GM12878 (cell line): ENCODE results near the gene AGAP1.

Experiments used
- ASH2L ChIP-seq: fragments of 300-600, 200-600 bp; sonication (generic); IDR thresholded peaks from 2 replicates; pipeline ENCODE4 v1.6.1; 2017; ENCODE audit warnings: low read depth, mild to moderate bottlenecking, borderline replicate concordance
- BRCA1 ChIP-seq: IDR thresholded peaks from 2 replicates; pipeline ENCODE4 v1.6.1; 2011; ENCODE audit warnings: low read depth, low read length, improper control_type of control experiment
- ETV6 ChIP-seq, 2 experiments: fragments of 450-650 bp in 1 of 2; IDR thresholded peaks in 1 of 2; conservative IDR thresholded peaks in 1 of 2; 2 replicates each; pipeline ENCODE4 v1.6.1; 2014; ENCODE audit warnings: antibody characterized with exemption in 1 of 2, borderline replicate concordance in 1 of 2, low read depth in 1 of 2, mild to moderate bottlenecking in 1 of 2, moderate library complexity in 1 of 2
- SIN3A ChIP-seq: IDR thresholded peaks from 2 replicates; pipeline ENCODE4 v1.6.1; 2012; ENCODE audit warnings: low read depth, low read length, improper control_type of control experiment

DNA sequence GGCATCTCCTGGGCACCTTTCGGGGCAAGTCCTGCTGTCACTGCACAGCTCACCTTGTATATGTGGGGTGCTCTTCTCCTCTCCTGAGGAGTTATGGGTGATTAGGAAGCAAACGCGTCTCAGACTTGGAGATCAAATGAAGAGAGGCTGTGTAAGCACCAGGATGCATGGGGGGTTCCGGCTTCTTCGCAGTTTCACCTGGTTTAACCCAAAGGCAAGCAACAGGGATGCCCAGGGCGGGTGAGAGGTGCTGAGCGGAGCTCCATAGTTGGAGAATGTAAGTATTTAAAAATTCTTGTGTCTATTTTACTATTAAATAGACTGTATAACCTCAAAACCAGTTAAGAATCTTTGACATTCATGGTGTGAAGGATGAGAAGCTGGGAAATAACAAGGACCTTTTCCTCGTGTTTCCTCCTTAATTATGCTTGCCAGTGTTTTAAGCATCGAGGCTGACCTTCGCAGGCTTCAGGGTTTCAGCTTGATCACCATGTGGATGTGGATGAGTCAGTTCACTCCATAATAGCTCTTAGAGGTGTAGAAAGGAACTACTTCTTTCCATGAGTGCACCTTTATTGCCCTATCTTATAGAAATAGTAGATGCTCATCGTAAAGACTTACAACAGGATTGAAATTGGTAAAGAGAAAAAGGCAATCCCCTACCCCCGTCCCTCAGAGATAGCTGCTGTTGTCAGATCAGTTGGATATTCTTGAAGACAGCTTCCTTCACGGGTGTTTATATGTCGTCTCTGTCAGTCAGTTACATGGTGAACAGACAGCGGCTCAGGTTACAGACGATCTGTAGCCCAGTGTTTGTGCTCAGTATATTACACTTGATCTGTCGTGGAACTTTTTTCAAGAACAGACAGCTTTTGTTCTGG is 201.1 kb downstream of the AGAP1 start:
- TF ChIP-seq BRCA1 = no peak
- TF ChIP-seq ETV6 (conservative IDR thresholded peaks at IDR 0.05 in 1 of 2, IDR thresholded peaks at IDR 0.05 in 1 of 2; ENCODE audit: borderline replicate concordance in 1 of 2, low read depth in 1 of 2) = no peak
- no peak for TF ChIP-seq SIN3A
- TF ChIP-seq ASH2L = no peak
